Measurements from ENCODE around the gene SYNDIG1L.

DNA sequence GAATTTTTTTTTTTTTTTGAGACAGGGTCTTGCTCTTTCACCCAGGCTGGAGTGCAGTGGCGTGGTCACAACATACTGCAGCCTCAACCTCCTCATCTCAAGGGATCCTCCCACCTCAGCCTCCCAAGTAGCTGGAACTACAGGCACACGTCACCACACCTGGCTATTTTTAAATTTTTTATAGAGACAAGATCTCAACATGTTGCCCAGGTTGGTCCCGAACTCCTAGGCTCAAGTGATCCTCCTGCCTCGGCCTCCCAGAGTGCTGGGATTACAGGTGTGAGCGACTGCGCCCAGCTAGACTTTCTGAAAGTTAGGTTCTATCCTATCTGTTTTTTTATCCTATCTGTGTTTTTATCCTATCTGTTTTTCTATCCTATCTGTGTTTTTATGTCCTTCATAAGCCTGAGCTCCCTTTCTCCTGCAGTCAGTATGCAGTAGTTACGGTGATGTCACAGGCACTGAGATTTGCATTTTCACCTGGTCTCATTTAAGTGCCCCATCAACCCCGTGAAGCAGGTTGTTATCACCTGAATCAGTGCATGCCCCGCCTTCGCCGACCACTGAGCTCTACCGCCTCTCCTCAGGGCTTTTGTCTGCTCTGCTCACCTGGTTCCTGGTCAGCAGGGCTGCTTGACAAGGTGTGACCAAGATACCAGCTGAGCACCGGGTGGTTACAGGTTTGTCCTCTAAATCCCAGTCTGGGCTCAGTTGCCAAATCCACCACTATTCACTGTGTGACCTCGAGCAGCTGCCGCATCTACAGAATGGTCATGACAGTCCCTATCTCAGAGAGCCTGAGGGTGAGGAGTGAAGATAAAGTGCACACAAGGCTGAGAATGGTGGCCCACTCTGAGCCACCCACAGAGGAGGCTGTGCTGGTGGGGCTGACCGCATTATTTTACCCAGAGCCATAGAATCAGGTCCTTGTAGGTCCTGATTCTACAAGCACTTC is 33.1 kb downstream of the SYNDIG1L start:
- no peak for TF ChIP-seq POLR2A (IDR thresholded peaks at IDR 0.05)
- TF ChIP-seq, protein P1, sequence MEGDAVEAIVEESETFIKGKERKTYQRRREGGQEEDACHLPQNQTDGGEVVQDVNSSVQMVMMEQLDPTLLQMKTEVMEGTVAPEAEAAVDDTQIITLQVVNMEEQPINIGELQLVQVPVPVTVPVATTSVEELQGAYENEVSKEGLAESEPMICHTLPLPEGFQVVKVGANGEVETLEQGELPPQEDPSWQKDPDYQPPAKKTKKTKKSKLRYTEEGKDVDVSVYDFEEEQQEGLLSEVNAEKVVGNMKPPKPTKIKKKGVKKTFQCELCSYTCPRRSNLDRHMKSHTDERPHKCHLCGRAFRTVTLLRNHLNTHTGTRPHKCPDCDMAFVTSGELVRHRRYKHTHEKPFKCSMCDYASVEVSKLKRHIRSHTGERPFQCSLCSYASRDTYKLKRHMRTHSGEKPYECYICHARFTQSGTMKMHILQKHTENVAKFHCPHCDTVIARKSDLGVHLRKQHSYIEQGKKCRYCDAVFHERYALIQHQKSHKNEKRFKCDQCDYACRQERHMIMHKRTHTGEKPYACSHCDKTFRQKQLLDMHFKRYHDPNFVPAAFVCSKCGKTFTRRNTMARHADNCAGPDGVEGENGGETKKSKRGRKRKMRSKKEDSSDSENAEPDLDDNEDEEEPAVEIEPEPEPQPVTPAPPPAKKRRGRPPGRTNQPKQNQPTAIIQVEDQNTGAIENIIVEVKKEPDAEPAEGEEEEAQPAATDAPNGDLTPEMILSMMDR (IDR thresholded peaks at IDR 0.05): no peak
